CD4-positive, alpha-beta memory T cell (primary cell): ENCODE results near the gene OR5AR1. TPM values are rescaled to one million over a fixed set of nuclear protein-coding genes. Genes with fewer than 3 reads are reported as not detected.

Experiments
- CTCF ChIA-PET: fragments of 350-600 bp; sonication (Branson Sonifier 250); formaldehyde crosslinking; loops from one replicate; lab custom pipeline; 2021; ENCODE audit warnings: inconsistent platforms; ENCODE audit not compliant: partially characterized antibody; lab: Charles Lee
- POLR2A ChIA-PET: fragments of 350-600 bp; sonication (Branson Sonifier 250); formaldehyde crosslinking; loops from one replicate; lab custom pipeline; 2021; ENCODE audit not compliant: partially characterized antibody; lab: Charles Lee
- DNase-seq, 5 donors: peaks; one replicate each; pipeline versions ENCODE4 v3.0.0 to v3.0.0-alpha.2; 2020 to 2022; ENCODE audit warnings: mixed read lengths in 1 of 5
- H3K27ac ChIP-seq: one replicate; pipeline ENCODE4 v1.7.0; 2013; ENCODE audit warnings: low read depth, low read length
- H3K27me3 ChIP-seq: 2 replicates; pipeline ENCODE4 v1.7.0; 2013; ENCODE audit warnings: mild to moderate bottlenecking, low read length, moderate library complexity; ENCODE audit not compliant: insufficient read depth
- H3K36me3 ChIP-seq: 2 replicates; pipeline ENCODE4 v1.7.0; 2013; ENCODE audit warnings: mild to moderate bottlenecking, low read length, moderate library complexity; ENCODE audit not compliant: insufficient read depth
- H3K4me1 ChIP-seq: 2 replicates; pipeline ENCODE4 v1.7.0; 2013; ENCODE audit warnings: mild to moderate bottlenecking, low read length, moderate library complexity; ENCODE audit not compliant: insufficient read depth
- H3K4me3 ChIP-seq, 2 donors: one replicate each; pipeline ENCODE4 v1.7.0; 2013; ENCODE audit warnings: low read length in 2 of 2, mild to moderate bottlenecking in 1 of 2
- H3K9me3 ChIP-seq, 2 donors: one replicate each; pipeline ENCODE4 v1.7.0; 2013; ENCODE audit warnings: low read length in 2 of 2, control low read depth in 1 of 2; ENCODE audit not compliant: control insufficient read depth in 1 of 2
- H3K27ac Mint-ChIP-seq, 7 donors: one replicate each; pipeline ENCODE4 v1.8.0; 2020 to 2021; ENCODE audit warnings: mixed read lengths in 7 of 7, mild to moderate bottlenecking in 6 of 7, inconsistent platforms in 3 of 7, moderate library complexity in 3 of 7
- H3K27me3 Mint-ChIP-seq, 2 donors: one replicate each; pipeline ENCODE4 v1.8.0; 2020 to 2021; ENCODE audit warnings: mixed read lengths in 2 of 2
- H3K36me3 Mint-ChIP-seq, 2 donors: one replicate each; pipeline ENCODE4 v1.8.0; 2020 to 2021; ENCODE audit warnings: mixed read lengths in 2 of 2, inconsistent platforms in 1 of 2, mild to moderate bottlenecking in 1 of 2
- H3K4me1 Mint-ChIP-seq, 4 donors: one replicate each; pipeline ENCODE4 v1.8.0; 2020 to 2021; ENCODE audit warnings: mixed read lengths in 4 of 4, mild to moderate bottlenecking in 1 of 4
- H3K4me3 Mint-ChIP-seq, 8 donors: one replicate each; pipeline ENCODE4 v1.8.0; 2020 to 2021; ENCODE audit warnings: mixed read lengths in 8 of 8, mild to moderate bottlenecking in 7 of 8, moderate library complexity in 6 of 8, inconsistent platforms in 3 of 8
- H3K9me3 Mint-ChIP-seq, 8 donors: one replicate each; pipeline ENCODE4 v1.8.0; 2020 to 2021; ENCODE audit warnings: mixed read lengths in 8 of 8, mild to moderate bottlenecking in 5 of 8, inconsistent platforms in 3 of 8, moderate library complexity in 1 of 8
- intact Hi-C: fragments of 100-400 bp; cut with micrococcal nuclease; formaldehyde crosslinking; loops from one replicate; pipeline ENCODE4 v1.15.1; 2023
- polyA plus RNA-seq, 2 donors: library from polyadenylated mRNA; unstranded; fragments of 300-500 nt; fragmentation: Illumina TruSeq; gene quantifications; one replicate each; pipeline ENCODE4 v1.2.3, GENCODE V29; 2021
- total RNA-seq, 2 experiments: library from RNA; stranded (reverse); gene quantifications; one replicate each; pipeline ENCODE4 v1.2.3, GENCODE V29; 2021

Gene OR5AR1
- not detected for total RNA-seq
- polyA plus RNA-seq, result not detected

DNA sequence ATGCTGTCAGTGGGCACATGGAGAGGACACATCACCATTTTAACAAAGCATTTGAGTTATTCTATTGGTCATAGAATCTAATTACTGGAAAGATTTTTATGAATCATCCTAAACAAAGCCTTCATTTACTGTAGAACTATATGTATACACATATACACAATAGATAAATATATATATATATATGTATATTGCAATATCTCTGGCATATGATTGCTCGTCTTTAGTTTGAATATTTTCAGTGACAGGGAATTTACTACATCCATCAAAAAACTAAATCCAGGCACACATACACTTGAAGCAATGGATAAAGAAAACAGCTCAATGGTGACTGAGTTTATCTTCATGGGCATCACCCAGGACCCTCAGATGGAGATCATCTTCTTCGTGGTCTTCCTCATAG, at the start of gene OR5AR1:
Gene OR5AR1, plus strand, starts transcription at position 301 of the 400 bp plus-strand sequence. Its CDS starts 0 bp downstream, at position 301.
- H3K9me3 Mint-ChIP-seq, result peaks cover 0 to 11% (median 6%) of the 10 kb centered on the region in 8 donors
- H3K36me3 Mint-ChIP-seq, result no peaks in the 10 kb centered on the region
- no peaks in the 10 kb centered on the region for H3K4me1 Mint-ChIP-seq
- no peaks in the 10 kb centered on the region for H3K27me3 ChIP-seq
- no peak for DNase-seq
- ChIA-PET CTCF (no interaction called here), POLR2A (no interaction called here)
- no peaks in the 10 kb centered on the region for H3K4me1 ChIP-seq
- H3K9me3 ChIP-seq, result peaks cover 0 to 3% of the 10 kb centered on the region in 2 donors
- no peak within 1 kb of the TSS for H3K4me3 ChIP-seq
- no peaks in the 10 kb centered on the region for H3K27me3 Mint-ChIP-seq
- no peak within 1 kb of the TSS for H3K4me3 Mint-ChIP-seq
- peak within 1 kb of the TSS in 1 of 7 donors; percentile 4 for H3K27ac Mint-ChIP-seq
- no peaks in the 10 kb centered on the region for H3K36me3 ChIP-seq
- H3K27ac ChIP-seq, result no peak within 1 kb of the TSS
- intact Hi-C loops, result no loop called here

DNA sequence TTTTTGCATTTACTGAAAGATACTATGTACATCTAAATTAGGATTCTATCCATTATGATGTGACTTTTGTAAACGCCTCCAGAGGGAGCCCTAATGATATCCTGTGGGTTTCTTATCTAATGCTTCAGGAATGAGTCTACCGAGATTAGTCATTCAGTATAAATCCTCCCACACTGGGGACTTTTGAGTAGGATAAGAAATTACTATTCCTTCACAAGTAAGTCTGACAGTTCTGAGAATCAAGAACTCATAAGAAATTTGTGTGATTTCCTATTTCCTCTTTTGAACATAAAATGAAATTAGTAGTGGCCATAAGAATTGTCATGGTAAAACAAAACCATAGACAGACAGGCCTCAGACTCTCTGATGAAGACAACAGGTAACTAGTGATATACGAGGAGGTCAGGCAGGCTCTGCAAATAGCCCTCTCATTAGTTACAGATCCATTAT, 38.8 kb upstream of the OR5AR1 start:
- H3K9me3 ChIP-seq, result no peaks in the 10 kb centered on the region
- no peaks in the 10 kb centered on the region for H3K4me1 ChIP-seq
- POLR2A ChIA-PET, result no interaction called here
- H3K27ac ChIP-seq, result no peak overlapping the region
- intact Hi-C loops, result no loop called here
- Mint-ChIP-seq H3K36me3 (no peaks in the 10 kb centered on the region), H3K27ac (no peak overlapping the region), H3K27me3 (no peaks in the 10 kb centered on the region), H3K9me3 (peaks cover 3 to 20% (median 8%) of the 10 kb centered on the region in 8 donors), H3K4me3 (no peak overlapping the region), H3K4me1 (no peaks in the 10 kb centered on the region)
- no peak for DNase-seq
- no peaks in the 10 kb centered on the region for H3K27me3 ChIP-seq
- no peak overlapping the region for H3K4me3 ChIP-seq
- CTCF ChIA-PET, result no interaction called here
- H3K36me3 ChIP-seq, result no peaks in the 10 kb centered on the region

DNA sequence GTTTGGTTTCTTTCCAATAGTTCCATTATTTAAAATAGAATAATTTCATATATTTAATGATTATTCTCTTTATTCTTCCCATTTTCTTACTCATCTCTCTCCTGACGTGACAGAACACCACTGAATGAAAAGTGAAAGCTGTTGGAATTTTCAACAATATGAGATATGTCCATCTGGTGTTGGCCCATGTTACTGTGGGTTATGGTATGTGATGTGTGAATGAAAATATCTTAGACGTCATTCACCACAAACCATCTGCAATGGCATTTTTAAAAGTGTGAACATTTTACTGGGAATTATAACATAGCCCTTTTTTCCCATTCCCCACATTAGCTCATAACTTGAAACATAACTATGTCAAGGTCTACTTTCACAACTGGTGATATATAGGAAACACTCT, 37.5 kb upstream of the OR5AR1 start:
- H3K36me3 ChIP-seq, result no peaks in the 10 kb centered on the region
- intact Hi-C loops, result no loop called here
- Mint-ChIP-seq H3K27me3 (no peaks in the 10 kb centered on the region), H3K27ac (no peak overlapping the region), H3K4me1 (no peaks in the 10 kb centered on the region), H3K9me3 (peaks cover 2 to 21% (median 4%) of the 10 kb centered on the region in 8 donors), H3K36me3 (no peaks in the 10 kb centered on the region), H3K4me3 (no peak overlapping the region)
- no peak overlapping the region for H3K4me3 ChIP-seq
- no peak overlapping the region for H3K27ac ChIP-seq
- POLR2A ChIA-PET, result no interaction called here
- H3K27me3 ChIP-seq, result no peaks in the 10 kb centered on the region
- no peaks in the 10 kb centered on the region for H3K4me1 ChIP-seq
- no peak for DNase-seq
- H3K9me3 ChIP-seq, result no peaks in the 10 kb centered on the region
- CTCF ChIA-PET, result no interaction called here

DNA sequence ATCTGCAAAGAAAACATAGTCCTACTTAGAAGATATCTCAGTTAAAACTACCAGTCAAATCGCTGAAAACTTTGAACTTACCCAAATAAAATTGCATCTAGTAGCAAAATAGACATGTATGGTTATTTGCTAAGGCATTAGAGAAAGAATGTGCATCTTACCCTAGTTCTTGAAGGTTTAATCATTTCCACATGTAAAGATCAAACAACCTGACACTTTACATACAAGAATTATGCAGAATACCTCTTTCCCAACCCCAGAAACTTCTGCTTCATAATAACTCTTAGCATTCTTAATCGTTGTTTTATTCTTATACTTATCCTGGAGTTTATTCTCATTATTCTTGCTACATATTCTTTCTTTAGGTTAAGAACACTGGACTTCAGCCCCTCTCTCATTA, 31.2 kb upstream of the OR5AR1 start:
- DNase-seq, result no peak
- Histone ChIP-seq H3K27me3 (no peaks in the 10 kb centered on the region), H3K36me3 (no peaks in the 10 kb centered on the region), H3K9me3 (no peaks in the 10 kb centered on the region), H3K4me1 (no peaks in the 10 kb centered on the region), H3K4me3 (no peak overlapping the region), H3K27ac (no peak overlapping the region)
- Mint-ChIP-seq H3K4me3 (no peak overlapping the region), H3K36me3 (no peaks in the 10 kb centered on the region), H3K27me3 (no peaks in the 10 kb centered on the region), H3K9me3 (peaks cover 0 to 22% (median 3%) of the 10 kb centered on the region in 8 donors), H3K27ac (no peak overlapping the region), H3K4me1 (no peaks in the 10 kb centered on the region)
- intact Hi-C loops, result no loop called here
- POLR2A ChIA-PET, result no interaction called here
- CTCF ChIA-PET, result no interaction called here

DNA sequence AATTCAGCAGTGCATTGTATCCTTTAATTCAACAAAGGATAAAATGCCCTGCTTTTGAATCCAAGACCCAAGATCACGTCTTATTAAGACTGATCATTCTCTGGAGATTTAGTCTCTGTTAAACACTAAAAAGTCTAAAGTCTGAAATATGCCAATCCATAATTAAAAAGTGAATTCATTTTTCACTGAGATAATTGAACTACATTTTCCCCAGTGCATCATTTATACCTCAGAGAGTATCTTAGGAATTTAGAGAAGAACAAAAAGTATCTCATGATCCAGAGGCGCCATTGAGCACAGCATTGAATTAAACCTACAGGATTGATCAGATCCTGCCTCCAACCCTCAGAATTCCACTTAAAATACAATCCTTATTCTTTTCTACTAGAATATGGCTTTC, 26.6 kb upstream of the OR5AR1 start:
- ChIA-PET CTCF (no interaction called here), POLR2A (no interaction called here)
- H3K4me1 Mint-ChIP-seq, result no peaks in the 10 kb centered on the region
- no peaks in the 10 kb centered on the region for H3K36me3 ChIP-seq
- peaks cover 0 to 6% of the 10 kb centered on the region in 2 donors for H3K9me3 ChIP-seq
- no peak overlapping the region for H3K4me3 ChIP-seq
- no peak for DNase-seq
- no peak overlapping the region for H3K27ac ChIP-seq
- no peak overlapping the region for H3K4me3 Mint-ChIP-seq
- no peaks in the 10 kb centered on the region for H3K27me3 ChIP-seq
- H3K27me3 Mint-ChIP-seq, result no peaks in the 10 kb centered on the region
- no peaks in the 10 kb centered on the region for H3K4me1 ChIP-seq
- H3K9me3 Mint-ChIP-seq, result peaks cover 2 to 17% (median 5%) of the 10 kb centered on the region in 8 donors
- H3K27ac Mint-ChIP-seq, result no peak overlapping the region
- intact Hi-C loops, result no loop called here
- H3K36me3 Mint-ChIP-seq, result no peaks in the 10 kb centered on the region

DNA sequence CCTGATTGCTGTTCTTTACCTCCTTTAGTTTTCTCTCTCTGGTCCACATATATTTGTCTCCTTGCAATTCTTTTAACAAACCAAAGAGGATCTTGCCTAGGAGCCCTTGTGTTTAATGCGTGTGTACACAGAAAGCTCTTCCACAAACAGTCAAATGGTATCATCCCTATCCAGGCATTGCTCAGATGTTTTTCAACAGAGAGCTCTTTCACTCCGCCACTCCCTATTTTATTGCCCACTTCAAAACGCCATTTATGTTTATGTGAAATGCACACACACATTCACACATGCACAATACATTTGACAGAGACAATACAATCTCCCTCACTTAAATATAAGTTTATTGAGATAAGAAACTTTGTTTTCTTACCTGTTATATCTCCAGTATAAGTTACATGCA, 26.0 kb upstream of the OR5AR1 start:
- Histone ChIP-seq H3K27me3 (no peaks in the 10 kb centered on the region), H3K9me3 (peaks cover 0 to 6% of the 10 kb centered on the region in 2 donors), H3K36me3 (no peaks in the 10 kb centered on the region), H3K4me3 (no peak overlapping the region), H3K27ac (no peak overlapping the region), H3K4me1 (no peaks in the 10 kb centered on the region)
- Mint-ChIP-seq H3K27me3 (no peaks in the 10 kb centered on the region), H3K36me3 (no peaks in the 10 kb centered on the region), H3K4me1 (no peaks in the 10 kb centered on the region), H3K9me3 (peaks cover 2 to 17% (median 5%) of the 10 kb centered on the region in 8 donors), H3K4me3 (no peak overlapping the region), H3K27ac (no peak overlapping the region)
- ChIA-PET CTCF (no interaction called here), POLR2A (no interaction called here)
- no peak for DNase-seq
- intact Hi-C loops, result no loop called here

DNA sequence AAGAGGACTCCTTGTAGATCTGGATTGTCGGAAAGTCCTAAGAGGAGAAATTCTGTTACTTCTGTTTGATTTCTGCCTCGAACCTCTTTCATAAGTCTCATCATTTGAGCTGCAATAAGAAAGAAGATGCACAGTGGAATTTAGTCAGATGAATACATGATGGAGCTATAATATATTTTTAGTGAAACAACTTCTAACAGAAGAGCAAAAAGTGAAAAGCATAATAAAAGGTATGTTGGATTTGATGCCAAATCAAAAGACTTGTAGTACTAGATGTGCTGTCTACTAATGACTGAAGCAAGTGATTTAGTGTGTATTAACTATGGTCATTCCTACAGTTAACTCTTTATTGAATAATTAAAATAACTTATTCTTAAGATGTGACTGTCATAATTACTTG, 21.1 kb upstream of the OR5AR1 start, which contains the start of gene OR5AP2:
Gene OR5AP2, minus strand, starts transcription at position 101 of the 400 bp plus-strand sequence. Its CDS starts 0 bp downstream, at position 101.
- Mint-ChIP-seq H3K27ac (peak within 1 kb of the TSS in 1 of 7 donors; percentile 7), H3K9me3 (peaks cover 0 to 11% (median 8%) of the 10 kb centered on the region in 8 donors), H3K36me3 (no peaks in the 10 kb centered on the region), H3K4me1 (no peaks in the 10 kb centered on the region), H3K4me3 (no peak within 1 kb of the TSS), H3K27me3 (no peaks in the 10 kb centered on the region)
- intact Hi-C loops, result no loop called here
- Histone ChIP-seq H3K9me3 (peaks cover 0 to 6% of the 10 kb centered on the region in 2 donors), H3K4me1 (no peaks in the 10 kb centered on the region), H3K36me3 (no peaks in the 10 kb centered on the region), H3K27me3 (no peaks in the 10 kb centered on the region), H3K27ac (no peak within 1 kb of the TSS), H3K4me3 (no peak within 1 kb of the TSS)
- CTCF ChIA-PET, result no interaction called here
- POLR2A ChIA-PET, result no interaction called here
- DNase-seq, result no peak
